Activated T-helper 1 cell treated with anti-CD3 and anti-CD28 coated beads, Interleukin-12 subunit alpha, Interleukin-12 subunit beta, Interleukin-2, Interleukin-4 antibody, amounts not matched to agents 30 ng/mL and 10 ng/mL and 1 ng/mL, durations not matched to agents 14 hours and 24 hours and 36 hours (primary cell): ENCODE data around the gene CTIF. TPM values are rescaled to one million over a fixed set of nuclear protein-coding genes. Genes with fewer than 3 reads are reported as not detected.

Experiments
- DNase-seq: peaks from one replicate; pipeline ENCODE4 v3.0.0; 2021; ENCODE audit warnings: low spot score
- H3K27ac Mint-ChIP-seq: one replicate; pipeline ENCODE4 v1.8.0; 2021; ENCODE audit warnings: mild to moderate bottlenecking, mixed read lengths
- H3K27me3 Mint-ChIP-seq: one replicate; pipeline ENCODE4 v1.8.0; 2022; ENCODE audit warnings: mild to moderate bottlenecking, moderate library complexity, mixed read lengths; ENCODE audit not compliant: insufficient read depth
- H3K36me3 Mint-ChIP-seq: one replicate; pipeline ENCODE4 v1.8.0; 2021; ENCODE audit warnings: low read depth, mixed read lengths
- H3K4me1 Mint-ChIP-seq: one replicate; pipeline ENCODE4 v1.8.0; 2021; ENCODE audit warnings: low read depth, mixed read lengths
- H3K4me3 Mint-ChIP-seq: one replicate; pipeline ENCODE4 v1.8.0; 2021; ENCODE audit warnings: mild to moderate bottlenecking, moderate library complexity, mixed read lengths
- H3K9me3 Mint-ChIP-seq: one replicate; pipeline ENCODE4 v1.8.0; 2021; ENCODE audit warnings: mixed read lengths
- intact Hi-C: fragments of 100-400 bp; cut with micrococcal nuclease; formaldehyde crosslinking; loops from one replicate; pipeline ENCODE4 v1.15.1; 2024
- total RNA-seq: library from RNA; stranded (reverse); gene quantifications from 2 replicates; pipeline ENCODE4 v1.2.3, GENCODE V29; 2022

Gene CTIF
- total RNA-seq, 1 donor from 2014 or later: 7.2 TPM

DNA sequence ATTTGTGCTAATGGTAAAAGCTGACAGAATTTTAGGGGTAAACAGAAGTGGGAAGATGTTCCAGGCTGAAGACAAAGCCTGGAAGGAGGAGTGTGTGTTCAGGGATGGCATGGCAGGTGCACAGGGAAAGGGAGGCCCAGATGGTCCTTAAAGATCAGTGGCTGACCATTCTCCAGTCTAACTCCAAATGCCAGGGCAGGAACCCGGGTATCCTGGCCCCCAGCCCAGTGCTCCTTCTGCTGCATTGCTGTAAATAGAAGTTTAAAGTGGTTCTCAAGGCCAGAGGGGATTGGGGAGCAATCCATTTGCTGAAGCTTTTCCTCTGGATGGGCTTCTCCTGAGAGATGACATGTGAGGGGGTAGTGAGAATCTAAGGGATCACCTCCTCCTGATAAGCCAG lies 158.6 kb downstream of the CTIF start:
- Mint-ChIP-seq H3K36me3 (no peaks in the 10 kb centered on the region), H3K27ac (no peak overlapping the region), H3K4me3 (no peak overlapping the region), H3K9me3 (no peaks in the 10 kb centered on the region), H3K27me3 (peaks cover 3% of the 10 kb centered on the region), H3K4me1 (no peaks in the 10 kb centered on the region)
- DNase-seq: no peak
- intact Hi-C loops: no loop called here

DNA sequence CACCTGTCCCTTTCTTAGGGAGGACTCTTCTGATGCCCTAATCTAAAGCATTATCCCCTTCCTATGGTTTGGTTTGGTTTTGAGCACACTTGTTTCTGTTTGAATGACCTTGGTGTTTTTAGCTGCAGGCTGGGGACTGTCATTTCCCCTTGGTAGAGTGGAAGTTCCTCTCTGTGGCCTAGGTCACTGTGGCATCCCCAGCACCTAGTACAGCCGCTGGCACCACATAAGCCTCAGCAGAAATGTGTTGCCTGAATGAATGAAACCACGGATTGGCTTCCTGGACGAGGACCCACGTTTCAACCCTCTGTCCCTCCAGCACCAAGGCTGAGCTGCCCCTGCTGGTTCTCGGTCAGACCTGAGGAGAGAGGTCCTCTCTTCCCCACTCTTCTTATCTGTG lies 159.9 kb downstream of the CTIF start:
- H3K27ac Mint-ChIP-seq: peak overlapping the region; percentile 17
- H3K27me3 Mint-ChIP-seq: peaks cover 3% of the 10 kb centered on the region
- H3K36me3 Mint-ChIP-seq: no peaks in the 10 kb centered on the region
- no peak for DNase-seq
- peaks cover 11% of the 10 kb centered on the region for H3K4me1 Mint-ChIP-seq
- intact Hi-C loops: no loop called here
- no peak overlapping the region for H3K4me3 Mint-ChIP-seq
- H3K9me3 Mint-ChIP-seq: no peaks in the 10 kb centered on the region

DNA sequence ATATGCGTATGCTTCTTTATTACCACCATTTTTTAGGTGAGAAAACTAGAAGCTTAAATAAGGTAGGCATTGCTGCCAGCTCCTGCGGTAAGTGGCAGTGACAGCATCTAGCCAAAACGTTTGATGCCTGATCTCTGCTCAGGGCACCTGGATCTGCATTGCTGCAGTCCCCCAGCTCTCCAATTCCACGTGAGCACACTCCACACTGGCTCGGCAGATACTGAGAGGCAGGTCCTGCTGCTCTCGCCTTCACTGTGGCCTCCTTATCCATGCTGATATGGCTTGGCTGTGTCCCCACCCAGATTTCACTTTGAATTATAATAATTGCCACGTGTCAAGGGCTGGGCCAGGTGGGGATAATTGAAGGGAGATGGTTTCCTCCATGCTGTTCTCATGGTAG lies 160.9 kb downstream of the CTIF start:
- Mint-ChIP-seq H3K36me3 (no peaks in the 10 kb centered on the region), H3K27me3 (peaks cover 2% of the 10 kb centered on the region), H3K4me1 (peaks cover 11% of the 10 kb centered on the region), H3K4me3 (no peak overlapping the region), H3K27ac (no peak overlapping the region), H3K9me3 (no peaks in the 10 kb centered on the region)
- intact Hi-C loops: no loop called here
- DNase-seq: no peak

DNA sequence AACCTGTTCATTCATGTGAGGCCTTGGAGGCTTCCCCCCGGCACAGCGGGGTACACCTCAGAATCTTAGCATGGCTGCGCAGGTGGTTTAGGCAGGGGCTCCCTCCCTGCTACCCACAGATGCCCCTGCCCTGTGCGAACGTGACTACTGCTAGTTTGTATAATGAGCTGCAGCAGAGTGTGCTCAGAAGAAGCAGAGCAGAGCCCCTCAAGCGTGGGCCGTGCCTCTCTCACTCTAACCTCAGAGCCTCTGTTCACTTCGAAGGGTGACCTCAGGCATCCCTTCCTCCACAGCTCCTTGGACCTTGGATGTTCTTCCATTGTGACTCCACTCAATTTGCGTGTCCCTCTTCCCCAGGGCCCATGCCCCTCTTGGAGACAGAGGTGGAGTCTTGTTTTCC lies 161.6 kb downstream of the CTIF start:
- Mint-ChIP-seq H3K4me3 (no peak overlapping the region), H3K4me1 (peaks cover 11% of the 10 kb centered on the region), H3K27me3 (peaks cover 2% of the 10 kb centered on the region), H3K27ac (no peak overlapping the region), H3K9me3 (no peaks in the 10 kb centered on the region), H3K36me3 (no peaks in the 10 kb centered on the region)
- DNase-seq: no peak
- intact Hi-C loops: no loop called here

DNA sequence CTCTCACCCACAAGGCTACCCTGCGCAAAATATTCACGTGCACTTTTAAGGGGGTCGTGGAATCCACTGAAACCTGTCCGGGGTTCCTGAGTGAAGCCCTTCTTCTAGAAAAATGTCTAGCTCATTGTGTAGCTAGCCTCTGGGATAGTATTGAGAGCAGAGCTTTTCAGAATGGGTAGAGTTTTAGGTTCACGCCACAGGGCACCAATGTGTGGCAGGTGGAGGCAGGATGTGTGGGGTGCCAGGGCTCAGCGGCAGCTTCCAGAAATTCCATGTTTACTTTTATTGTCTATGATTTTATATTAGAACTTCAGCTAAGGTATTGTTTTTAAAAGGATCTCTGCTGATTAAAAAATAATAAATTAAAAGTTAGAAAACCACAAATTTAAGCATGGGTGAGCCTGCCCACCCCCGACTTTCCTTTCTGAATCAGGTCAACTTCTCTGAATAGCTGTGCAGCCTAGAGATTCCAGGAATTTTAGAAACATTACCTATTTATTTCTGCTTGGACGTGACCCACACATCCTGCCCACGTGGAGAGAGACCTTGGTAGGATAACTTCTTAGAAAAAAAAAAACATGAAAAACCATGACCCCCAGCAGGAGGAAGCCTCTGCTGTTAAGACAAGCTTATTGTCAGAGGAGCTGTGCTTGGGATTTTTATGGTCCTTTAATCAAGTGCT lies 163.7 kb downstream of the CTIF start:
- Mint-ChIP-seq H3K27me3 (peaks cover 2% of the 10 kb centered on the region), H3K4me3 (no peak overlapping the region), H3K4me1 (peaks cover 15% of the 10 kb centered on the region), H3K9me3 (no peaks in the 10 kb centered on the region), H3K27ac (no peak overlapping the region), H3K36me3 (no peaks in the 10 kb centered on the region)
- intact Hi-C loops: no loop called here
- no peak for DNase-seq

DNA sequence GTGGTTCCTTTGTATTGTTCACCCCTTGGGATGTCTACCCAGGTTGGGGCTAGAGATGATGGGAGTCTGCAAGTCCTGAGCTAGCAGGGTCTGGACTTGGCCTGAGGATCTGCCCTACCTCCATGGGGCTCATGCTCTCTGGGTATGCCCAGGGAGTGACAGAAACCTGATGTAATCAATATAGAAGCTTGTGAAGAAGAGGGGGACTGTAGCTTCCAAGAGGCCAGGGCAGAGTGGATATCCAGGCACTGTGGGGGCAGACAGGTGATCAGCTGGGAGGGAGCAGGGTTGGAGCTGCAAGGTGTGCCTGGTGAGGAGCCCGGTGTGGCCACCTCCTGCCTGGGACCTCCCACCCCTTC lies 164.2 kb downstream of the CTIF start:
- Mint-ChIP-seq H3K36me3 (no peaks in the 10 kb centered on the region), H3K27me3 (peaks cover 2% of the 10 kb centered on the region), H3K27ac (peak overlapping the region; percentile 26), H3K4me3 (no peak overlapping the region), H3K4me1 (peaks cover 15% of the 10 kb centered on the region), H3K9me3 (no peaks in the 10 kb centered on the region)
- intact Hi-C loops: no loop called here
- DNase-seq: no peak

DNA sequence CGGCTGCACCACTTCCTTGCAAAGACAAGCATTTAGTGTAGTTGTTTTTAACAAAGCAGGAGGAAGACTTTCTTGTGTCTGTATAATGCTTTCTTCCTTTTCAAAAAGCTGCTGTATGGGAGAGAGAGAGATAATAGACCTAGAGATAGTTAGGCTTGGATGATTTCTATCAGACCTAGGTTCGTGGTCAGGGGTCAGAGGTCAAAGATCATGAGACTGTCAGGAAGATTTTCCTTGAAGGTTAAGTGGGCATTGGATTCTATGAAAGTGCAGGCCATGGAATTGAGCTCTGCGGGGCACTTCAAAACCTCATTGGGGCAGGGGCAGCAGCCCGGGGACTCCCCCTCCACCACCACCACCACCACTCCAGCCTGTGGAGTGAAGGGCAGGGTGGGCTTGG lies 164.6 kb downstream of the CTIF start:
- no peak for DNase-seq
- intact Hi-C loops: no loop called here
- H3K27me3 Mint-ChIP-seq: peaks cover 2% of the 10 kb centered on the region
- no peak overlapping the region for H3K4me3 Mint-ChIP-seq
- H3K36me3 Mint-ChIP-seq: no peaks in the 10 kb centered on the region
- peaks cover 15% of the 10 kb centered on the region for H3K4me1 Mint-ChIP-seq
- H3K27ac Mint-ChIP-seq: no peak overlapping the region
- no peaks in the 10 kb centered on the region for H3K9me3 Mint-ChIP-seq

DNA sequence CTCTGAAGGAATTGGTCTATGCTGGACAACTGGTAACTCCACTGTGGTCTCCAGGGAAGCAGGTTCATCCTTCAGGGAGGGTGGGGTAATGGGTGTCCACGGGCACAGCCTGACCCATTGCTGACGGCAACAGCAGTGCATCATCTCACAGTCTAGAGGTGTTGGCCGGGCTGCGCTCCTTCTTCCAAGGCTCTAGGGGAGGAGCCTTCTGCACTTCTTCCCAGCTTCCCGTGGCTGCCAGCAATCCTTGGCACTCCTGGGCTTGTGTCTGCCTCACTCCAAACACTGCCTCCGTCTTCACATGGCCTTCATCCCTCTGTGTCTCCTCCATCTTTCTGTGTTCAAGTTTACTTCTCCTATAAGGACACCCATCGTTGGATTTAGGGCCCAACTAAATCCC lies 166.2 kb downstream of the CTIF start:
- intact Hi-C loops: no loop called here
- DNase-seq: no peak
- Mint-ChIP-seq H3K27ac (no peak overlapping the region), H3K36me3 (no peaks in the 10 kb centered on the region), H3K4me3 (no peak overlapping the region), H3K9me3 (no peaks in the 10 kb centered on the region), H3K27me3 (peaks cover 2% of the 10 kb centered on the region), H3K4me1 (peaks cover 15% of the 10 kb centered on the region)

DNA sequence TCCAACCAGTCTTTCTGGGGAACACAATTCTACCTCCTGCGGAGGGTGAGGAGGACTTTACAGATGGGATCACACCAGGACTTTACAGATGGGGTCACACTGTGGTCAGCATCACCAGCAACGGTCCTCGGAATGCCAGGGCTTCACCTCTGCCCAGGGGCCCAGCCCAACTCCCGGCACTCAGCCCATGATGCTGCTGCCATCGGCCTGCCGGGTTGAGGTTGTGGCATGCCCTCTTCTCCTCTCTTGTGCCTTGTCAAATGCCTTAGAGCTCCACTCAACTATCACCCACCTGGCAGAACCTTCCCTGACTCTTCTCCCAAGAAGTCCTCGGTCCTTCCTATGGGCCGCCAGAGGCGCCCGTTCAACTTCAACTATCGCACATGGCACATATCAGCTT lies 166.7 kb downstream of the CTIF start:
- DNase-seq: no peak
- intact Hi-C loops: no loop called here
- no peak overlapping the region for H3K4me3 Mint-ChIP-seq
- peaks cover 15% of the 10 kb centered on the region for H3K4me1 Mint-ChIP-seq
- no peaks in the 10 kb centered on the region for H3K36me3 Mint-ChIP-seq
- no peaks in the 10 kb centered on the region for H3K9me3 Mint-ChIP-seq
- no peak overlapping the region for H3K27ac Mint-ChIP-seq
- H3K27me3 Mint-ChIP-seq: peaks cover 3% of the 10 kb centered on the region

DNA sequence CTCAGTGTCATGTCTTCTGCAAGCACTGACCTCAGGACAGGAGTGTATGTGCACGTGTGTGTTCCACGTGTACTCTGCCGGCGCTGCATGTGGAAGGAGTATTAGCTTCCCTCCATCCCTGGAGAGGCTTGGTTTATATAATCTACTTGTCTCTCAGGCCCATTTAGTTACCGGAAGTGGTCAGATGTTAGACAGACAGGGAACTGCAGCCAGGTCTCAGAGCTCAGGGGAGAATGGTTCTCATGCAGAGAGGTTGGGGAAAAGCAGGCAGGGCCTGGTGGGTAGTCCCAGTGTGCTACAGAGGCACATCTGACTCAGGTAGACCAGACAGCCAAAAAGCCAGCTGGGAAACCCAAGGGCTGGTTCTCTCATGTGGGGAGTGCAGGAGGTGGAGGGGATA lies 167.9 kb downstream of the CTIF start:
- Mint-ChIP-seq H3K4me1 (peaks cover 15% of the 10 kb centered on the region), H3K27me3 (peaks cover 10% of the 10 kb centered on the region), H3K4me3 (no peak overlapping the region), H3K9me3 (no peaks in the 10 kb centered on the region), H3K27ac (no peak overlapping the region), H3K36me3 (no peaks in the 10 kb centered on the region)
- intact Hi-C loops: no loop called here
- DNase-seq: no peak

DNA sequence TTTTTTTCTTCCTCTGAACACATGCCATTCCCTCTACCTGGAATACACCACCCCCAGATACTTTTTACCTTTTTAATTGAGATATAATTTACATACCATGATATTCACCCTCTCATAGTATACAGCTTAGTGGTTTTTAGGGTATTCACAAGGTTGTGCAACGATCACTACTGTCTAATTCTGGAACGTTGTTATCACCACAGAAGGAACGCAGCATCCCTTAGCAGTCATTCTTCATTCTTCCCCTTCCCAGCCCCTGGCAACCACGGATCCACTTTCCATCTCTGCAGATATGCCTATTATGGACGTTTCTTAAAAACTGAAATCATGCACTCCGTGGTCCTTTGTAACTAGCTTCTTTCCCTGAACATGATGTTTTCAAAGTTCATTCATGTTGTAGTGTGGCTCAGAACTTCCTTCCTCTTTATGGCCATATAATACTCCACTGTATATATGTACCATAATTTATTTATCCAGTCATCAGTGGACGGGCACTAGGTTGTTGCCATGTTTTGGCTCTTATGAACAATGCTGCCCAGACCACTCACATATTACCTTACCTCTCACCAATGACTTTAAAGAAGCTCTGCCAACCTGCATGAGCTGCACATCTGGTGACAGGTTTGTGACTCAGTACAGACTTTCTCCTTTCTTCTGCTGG lies 168.9 kb downstream of the CTIF start:
- Mint-ChIP-seq H3K4me3 (no peak overlapping the region), H3K9me3 (no peaks in the 10 kb centered on the region), H3K36me3 (no peaks in the 10 kb centered on the region), H3K27me3 (peaks cover 10% of the 10 kb centered on the region), H3K27ac (no peak overlapping the region), H3K4me1 (peaks cover 12% of the 10 kb centered on the region)
- DNase-seq: no peak
- intact Hi-C loops: no loop called here

DNA sequence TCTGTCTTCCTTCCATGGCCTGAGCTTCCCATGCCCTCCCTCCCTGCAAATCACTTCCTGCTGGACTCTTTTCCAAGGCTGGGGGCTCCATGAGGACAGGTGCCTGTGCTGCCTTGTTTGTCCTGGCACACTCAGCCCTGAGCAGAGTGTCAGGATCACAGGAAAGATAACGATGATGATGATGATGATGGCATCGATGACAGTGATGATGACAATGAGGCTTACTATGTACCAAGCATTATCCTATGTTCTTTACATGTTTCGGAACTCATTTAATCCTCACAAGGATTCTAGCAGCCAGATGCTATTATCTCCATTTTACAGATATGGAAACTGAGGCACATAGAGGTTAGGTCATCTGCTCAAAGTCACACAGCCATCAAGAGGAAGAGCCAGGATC lies 170.0 kb downstream of the CTIF start:
- intact Hi-C loops: no loop called here
- H3K27ac Mint-ChIP-seq: no peak overlapping the region

DNA sequence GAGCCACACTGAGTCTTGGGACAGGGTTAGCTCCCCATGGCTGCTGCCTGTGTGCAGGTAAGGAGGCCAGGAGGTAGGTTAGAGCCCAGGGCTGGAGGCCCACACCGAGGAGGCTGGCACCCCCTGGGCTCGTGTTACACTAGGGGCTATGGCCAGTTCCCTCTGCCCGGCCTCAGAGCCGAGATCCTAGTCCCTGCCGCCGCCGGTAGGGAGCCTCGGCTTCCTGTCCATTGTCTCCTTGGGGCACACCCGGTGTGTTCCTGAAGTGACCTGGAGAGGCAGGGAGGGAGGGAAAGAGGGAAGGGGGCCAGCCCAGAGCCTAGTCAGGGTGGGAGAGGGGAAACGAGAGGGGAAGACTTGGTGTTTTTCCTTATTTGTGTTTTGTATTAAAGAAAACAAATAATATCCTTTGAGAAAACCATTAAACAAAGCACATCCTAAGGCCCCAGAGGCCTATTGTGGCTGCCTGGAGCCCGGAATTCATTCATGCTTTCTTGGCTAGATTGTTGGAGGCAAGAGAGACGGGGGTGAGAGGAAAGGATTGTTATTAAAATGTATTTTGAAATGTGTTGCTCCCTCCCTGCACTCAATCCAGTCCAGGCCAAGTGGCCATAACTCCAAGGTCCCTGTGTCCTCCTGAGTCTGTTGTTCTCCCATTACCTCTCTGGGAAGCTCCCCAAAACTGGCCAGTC lies 170.7 kb downstream of the CTIF start:
- H3K4me1 Mint-ChIP-seq: peaks cover 4% of the 10 kb centered on the region
- intact Hi-C loops: no loop called here

More for the DNA sequence above, 170.0 kb downstream of the CTIF start:
- peaks cover 4% of the 10 kb centered on the region for H3K4me1 Mint-ChIP-seq
- H3K27me3 Mint-ChIP-seq: peaks cover 13% of the 10 kb centered on the region
- H3K9me3 Mint-ChIP-seq: no peaks in the 10 kb centered on the region
- H3K4me3 Mint-ChIP-seq: no peak overlapping the region
- no peak for DNase-seq
- H3K36me3 Mint-ChIP-seq: no peaks in the 10 kb centered on the region

More for the DNA sequence above, 170.7 kb downstream of the CTIF start:
- no peaks in the 10 kb centered on the region for H3K36me3 Mint-ChIP-seq
- peaks cover 12% of the 10 kb centered on the region for H3K27me3 Mint-ChIP-seq
- no peak for DNase-seq
- no peaks in the 10 kb centered on the region for H3K9me3 Mint-ChIP-seq
- no peak overlapping the region for H3K27ac Mint-ChIP-seq
- no peak overlapping the region for H3K4me3 Mint-ChIP-seq
